ENCODE data around the gene NEAT1. TPM values are rescaled to one million over a fixed set of nuclear protein-coding genes. Genes with fewer than 3 reads are reported as not detected.

The NEAT1 gene
- 410 and 411 TPM in 2 replicates for total RNA-seq

GRCh38 chr11:65422633-65423515, at the start of gene NEAT1:
TSS of gene NEAT1 (plus strand) at chr11:65422798.
- peaks cover 63% of the 10 kb centered on the region for H3K4me1 Mint-ChIP-seq
- peak within 1 kb of the TSS; percentile 100 for H3K4me3 Mint-ChIP-seq
- intact Hi-C loops (cut with micrococcal nuclease) = loop anchor here (1.0 kb wide), 1 partner anchor 41 kb away; the partner anchor contains the start of gene SLC25A45
- peaks cover 59% of the 10 kb centered on the region for H3K36me3 Mint-ChIP-seq (ENCODE audit: low read depth)
- no peaks in the 10 kb centered on the region for H3K9me3 Mint-ChIP-seq
- DNase-seq = peak; percentile 99
- H3K27me3 Mint-ChIP-seq = peaks cover 7% of the 10 kb centered on the region
- H3K27ac Mint-ChIP-seq = peak within 1 kb of the TSS; percentile 100

GRCh38 chr11:65373839-65374580, 48.6 kb upstream of the NEAT1 start:
- Mint-ChIP-seq H3K9me3 (no peaks in the 10 kb centered on the region), H3K36me3 (ENCODE audit: low read depth) (peaks cover 2% of the 10 kb centered on the region), H3K4me1 (peaks cover 2% of the 10 kb centered on the region), H3K27ac (no peak overlapping the region), H3K27me3 (peaks cover 1% of the 10 kb centered on the region), H3K4me3 (no peak overlapping the region)
- intact Hi-C loops (cut with micrococcal nuclease) = no loop called here
- no peak for DNase-seq

GRCh38 chr11:65375012-65375411, 47.6 kb upstream of the NEAT1 start:
- Mint-ChIP-seq H3K4me3 (no peak overlapping the region), H3K36me3 (ENCODE audit: low read depth) (peaks cover 2% of the 10 kb centered on the region), H3K27me3 (no peaks in the 10 kb centered on the region), H3K27ac (no peak overlapping the region), H3K9me3 (no peaks in the 10 kb centered on the region), H3K4me1 (peaks cover 2% of the 10 kb centered on the region)
- DNase-seq = no peak
- intact Hi-C loops (cut with micrococcal nuclease) = no loop called here

GRCh38 chr11:65376138-65376713, 46.4 kb upstream of the NEAT1 start:
- H3K27ac Mint-ChIP-seq = no peak overlapping the region
- intact Hi-C loops (cut with micrococcal nuclease) = no loop called here

GRCh38 chr11:65377036-65377435, 45.6 kb upstream of the NEAT1 start:
- Mint-ChIP-seq H3K4me1 (peaks cover 7% of the 10 kb centered on the region), H3K27ac (no peak overlapping the region), H3K4me3 (no peak overlapping the region), H3K27me3 (no peaks in the 10 kb centered on the region), H3K9me3 (no peaks in the 10 kb centered on the region), H3K36me3 (ENCODE audit: low read depth) (peaks cover 2% of the 10 kb centered on the region)
- intact Hi-C loops (cut with micrococcal nuclease) = no loop called here
- DNase-seq = no peak

More at GRCh38 chr11:65376138-65376713, 46.4 kb upstream of the NEAT1 start:
- DNase-seq = no peak
- no peaks in the 10 kb centered on the region for H3K9me3 Mint-ChIP-seq
- H3K27me3 Mint-ChIP-seq = no peaks in the 10 kb centered on the region
- H3K4me1 Mint-ChIP-seq = no peaks in the 10 kb centered on the region
- peaks cover 2% of the 10 kb centered on the region for H3K36me3 Mint-ChIP-seq (ENCODE audit: low read depth)
- no peak overlapping the region for H3K4me3 Mint-ChIP-seq

- peaks cover 2% of the 10 kb centered on the region for H3K36me3 Mint-ChIP-seq (ENCODE audit: low read depth)
- peaks cover 11% of the 10 kb centered on the region for H3K4me1 Mint-ChIP-seq
- no peaks in the 10 kb centered on the region for H3K9me3 Mint-ChIP-seq
- peak overlapping the region; percentile 28 for H3K27ac Mint-ChIP-seq
- intact Hi-C loops (cut with micrococcal nuclease) = no loop called here
- H3K4me3 Mint-ChIP-seq = no peak overlapping the region
- no peak for DNase-seq
- H3K27me3 Mint-ChIP-seq = no peaks in the 10 kb centered on the region
Observed at GRCh38 chr11:65377777-65378176, 44.8 kb upstream of the NEAT1 start.

GRCh38 chr11:65378208-65378927, 44.2 kb upstream of the NEAT1 start:
- no peak overlapping the region for H3K27ac Mint-ChIP-seq
- intact Hi-C loops (cut with micrococcal nuclease) = no loop called here

GRCh38 chr11:65378928-65379638, 43.5 kb upstream of the NEAT1 start:
- peaks cover 2% of the 10 kb centered on the region for H3K36me3 Mint-ChIP-seq (ENCODE audit: low read depth)
- no peak for DNase-seq
- no peaks in the 10 kb centered on the region for H3K9me3 Mint-ChIP-seq
- intact Hi-C loops (cut with micrococcal nuclease) = no loop called here
- peaks cover 21% of the 10 kb centered on the region for H3K4me1 Mint-ChIP-seq
- H3K4me3 Mint-ChIP-seq = no peak overlapping the region
- no peak overlapping the region for H3K27ac Mint-ChIP-seq
- no peaks in the 10 kb centered on the region for H3K27me3 Mint-ChIP-seq

More at GRCh38 chr11:65378208-65378927, 44.2 kb upstream of the NEAT1 start:
- Mint-ChIP-seq H3K36me3 (ENCODE audit: low read depth) (peaks cover 2% of the 10 kb centered on the region), H3K4me3 (no peak overlapping the region), H3K27me3 (no peaks in the 10 kb centered on the region), H3K4me1 (peaks cover 16% of the 10 kb centered on the region), H3K9me3 (no peaks in the 10 kb centered on the region)
- DNase-seq = no peak

GRCh38 chr11:65379698-65380459, 42.7 kb upstream of the NEAT1 start:
- Mint-ChIP-seq H3K4me3 (peak overlapping the region; percentile 30), H3K9me3 (no peaks in the 10 kb centered on the region), H3K27ac (peak overlapping the region; percentile 56), H3K36me3 (ENCODE audit: low read depth) (peaks cover 2% of the 10 kb centered on the region), H3K27me3 (no peaks in the 10 kb centered on the region), H3K4me1 (peaks cover 29% of the 10 kb centered on the region)
- DNase-seq = no peak
- intact Hi-C loops (cut with micrococcal nuclease) = no loop called here

GRCh38 chr11:65380460-65381119, 42.0 kb upstream of the NEAT1 start:
- intact Hi-C loops (cut with micrococcal nuclease) = no loop called here
- H3K4me1 Mint-ChIP-seq = peaks cover 36% of the 10 kb centered on the region
- peak overlapping the region; percentile 83 for H3K4me3 Mint-ChIP-seq

GRCh38 chr11:65381716-65382032, 40.9 kb upstream of the NEAT1 start:
- peak; percentile 85 for DNase-seq
- Mint-ChIP-seq H3K9me3 (no peaks in the 10 kb centered on the region), H3K4me1 (peaks cover 37% of the 10 kb centered on the region), H3K4me3 (peak overlapping the region; percentile 83), H3K36me3 (ENCODE audit: low read depth) (no peaks in the 10 kb centered on the region), H3K27me3 (no peaks in the 10 kb centered on the region), H3K27ac (peak overlapping the region; percentile 96)
- intact Hi-C loops (cut with micrococcal nuclease) = loop anchor here (1.0 kb wide), 7 partner anchors 15 to 129 kb away; partner anchors contain the start of gene NEAT1

More at GRCh38 chr11:65380460-65381119, 42.0 kb upstream of the NEAT1 start:
- Mint-ChIP-seq H3K27ac (peak overlapping the region; percentile 56), H3K36me3 (ENCODE audit: low read depth) (no peaks in the 10 kb centered on the region), H3K9me3 (no peaks in the 10 kb centered on the region), H3K27me3 (no peaks in the 10 kb centered on the region)
- no peak for DNase-seq

All from activated CD4-positive, alpha-beta T cell treated with anti-CD3 and anti-CD28 coated beads, Interleukin-2, amount 10 ng/mL, durations not matched to agents 24 days and 14 days (primary cell).